GM19023 (cell line): ENCODE measurements around the gene CACNB1.

Experiments used
- ATAC-seq: cut with Tn5 transposase; IDR thresholded peaks from one replicate; pipeline ENCODE4 v1.9.1; 2021; ENCODE audit warnings: mild to moderate bottlenecking, moderate library complexity; ENCODE audit not compliant: unreplicated experiment

Gene CACNB1

GRCh38 chr17:39225959-39226683 is 28.7 kb upstream of the CACNB1 start:
- ATAC-seq = no peak

GRCh38 chr17:39225308-39225958 is 28.0 kb upstream of the CACNB1 start, which contains the start of gene STAC2:
Gene STAC2 (minus strand): TSS chr17:39225945. CDS start chr17:39225502, 443 bp downstream.
- ATAC-seq = no peak

- ATAC-seq = no peak
These were observed 27.4 kb upstream of the CACNB1 start for GRCh38 chr17:39224778-39225307.

- no peak for ATAC-seq
These were observed 26.7 kb upstream of the CACNB1 start for GRCh38 chr17:39223907-39224777.

- ATAC-seq = no peak
These were observed 25.7 kb upstream of the CACNB1 start for GRCh38 chr17:39222866-39223834.

GRCh38 chr17:39222151-39222550 is 24.7 kb upstream of the CACNB1 start:
- ATAC-seq = no peak

GRCh38 chr17:39221572-39221971 is 24.1 kb upstream of the CACNB1 start:
- no peak for ATAC-seq

GRCh38 chr17:39219647-39220154 is 22.2 kb upstream of the CACNB1 start:
- no peak for ATAC-seq

GRCh38 chr17:39218906-39219305 is 21.4 kb upstream of the CACNB1 start:
- no peak for ATAC-seq

GRCh38 chr17:39217734-39218369 is 20.4 kb upstream of the CACNB1 start:
- no peak for ATAC-seq

- ATAC-seq = no peak
These were observed 16.4 kb upstream of the CACNB1 start for GRCh38 chr17:39213852-39214251.

- no peak for ATAC-seq
These were observed 15.5 kb upstream of the CACNB1 start for GRCh38 chr17:39212841-39213480.

GRCh38 chr17:39212195-39212810 is 14.8 kb upstream of the CACNB1 start:
- ATAC-seq = no peak

- ATAC-seq = no peak
These were observed 12.6 kb upstream of the CACNB1 start for GRCh38 chr17:39210093-39210434.

- no peak for ATAC-seq
These were observed 12.0 kb upstream of the CACNB1 start for GRCh38 chr17:39209317-39210092.

- ATAC-seq = peak; percentile 59
These were observed 11.4 kb upstream of the CACNB1 start for GRCh38 chr17:39208893-39209292.

GRCh38 chr17:39208136-39208535 is 10.7 kb upstream of the CACNB1 start:
- ATAC-seq = no peak

GRCh38 chr17:39205112-39205526 is 7.7 kb upstream of the CACNB1 start:
- no peak for ATAC-seq
